HepG2 (cell line): Measurements from ENCODE around the gene ZNF567. TPM values are rescaled to one million over a fixed set of nuclear protein-coding genes. Genes with fewer than 3 reads are reported as not detected.

Experiments
- AFF4 ChIP-seq: sonication (generic); formaldehyde crosslinking; IDR thresholded peaks from 2 replicates; pipeline ENCODE4 v1.4.0; 2020; ENCODE audit warnings: missing genetic modification reagents
- AKNA ChIP-seq: sonication (generic); formaldehyde crosslinking; IDR thresholded peaks from 2 replicates; pipeline ENCODE4 v1.4.0; 2020; ENCODE audit warnings: missing genetic modification reagents, borderline replicate concordance
- DPF2 ChIP-seq: sonication (generic); formaldehyde crosslinking; IDR thresholded peaks from 2 replicates; pipeline ENCODE4 v1.4.0; 2020; ENCODE audit warnings: mild to moderate bottlenecking, low read depth, missing genetic modification reagents, borderline replicate concordance
- E2F5 ChIP-seq: sonication (generic); formaldehyde crosslinking; conservative IDR thresholded peaks from 2 replicates; pipeline ENCODE4 v1.4.0; 2020; ENCODE audit warnings: missing genetic modification reagents
- EHMT2 ChIP-seq: fragments of 200-600 bp; sonication (generic); IDR thresholded peaks from 2 replicates; pipeline ENCODE4 v1.7.0; 2017; ENCODE audit warnings: antibody characterized with exemption, low read depth, low read length, borderline replicate concordance
- FOXJ3 ChIP-seq: sonication (generic); formaldehyde crosslinking; IDR thresholded peaks from 2 replicates; pipeline ENCODE4 v1.4.0; 2020; ENCODE audit warnings: missing genetic modification reagents, mild to moderate bottlenecking, borderline replicate concordance
- SYNCRIP ChIP-seq: fragments of 200-400 bp; formaldehyde crosslinking; IDR thresholded peaks from 2 replicates; pipeline ENCODE4 v1.6.1; 2018; ENCODE audit warnings: mild to moderate bottlenecking, low read depth, low read length; ENCODE audit not compliant: insufficient read depth
- ZNF124 ChIP-seq: sonication (generic); formaldehyde crosslinking; IDR thresholded peaks from 2 replicates; pipeline ENCODE4 v1.4.0; 2020; ENCODE audit warnings: missing genetic modification reagents
- ZNF24 ChIP-seq: fragments of 450-650 bp; IDR thresholded peaks from 2 replicates; pipeline ENCODE4 v1.6.1; 2017; ENCODE audit warnings: antibody characterized with exemption, mild to moderate bottlenecking
- ZNF354B ChIP-seq: sonication (generic); formaldehyde crosslinking; IDR thresholded peaks from 2 replicates; pipeline ENCODE4 v1.8.0; 2022; ENCODE audit warnings: mild to moderate bottlenecking, missing genetic modification reagents
- ZNF552 ChIP-seq: sonication (generic); formaldehyde crosslinking; IDR thresholded peaks from 2 replicates; pipeline ENCODE4 v1.9.0; 2022; ENCODE audit warnings: missing genetic modification reagents, mild to moderate bottlenecking, borderline replicate concordance
- ZNF558 ChIP-seq: sonication (generic); formaldehyde crosslinking; IDR thresholded peaks from 2 replicates; pipeline ENCODE4 v1.9.0; 2022; ENCODE audit warnings: mild to moderate bottlenecking, missing genetic modification reagents, borderline replicate concordance
- ZNF567 ChIP-seq: sonication (generic); formaldehyde crosslinking; IDR thresholded peaks from 2 replicates; pipeline ENCODE4 v1.8.1; 2023; ENCODE audit warnings: mild to moderate bottlenecking, missing genetic modification reagents, borderline replicate concordance
- ZNF589 ChIP-seq: sonication (generic); formaldehyde crosslinking; conservative IDR thresholded peaks from 2 replicates; pipeline ENCODE4 v1.8.0; 2022; ENCODE audit warnings: mild to moderate bottlenecking, moderate library complexity, missing genetic modification reagents
- ZNF691 ChIP-seq: sonication (generic); formaldehyde crosslinking; IDR thresholded peaks from 2 replicates; pipeline ENCODE4 v1.4.0; 2020; ENCODE audit warnings: missing genetic modification reagents, low read depth, mild to moderate bottlenecking, borderline replicate concordance
- ZNF781 ChIP-seq: sonication (generic); formaldehyde crosslinking; IDR thresholded peaks from 2 replicates; pipeline ENCODE4 v1.5.1; 2020; ENCODE audit warnings: borderline replicate concordance, mild to moderate bottlenecking, missing genetic modification reagents; ENCODE audit errors: not compliant biosample characterization
- polyA plus RNA-seq, 8 experiments: library from polyadenylated mRNA; depleted of rRNA in 3 of 8; stranded (reverse) in 7 of 8; unstranded in 1 of 8; fragments of >200 nt; fragmentation: Illumina TruSeq in 4 of 8; extraction: Trizol in 4 of 8; gene quantifications; 2 replicates each; pipeline versions ENCODE4 v1.2.1 to v1.2.3, GENCODE V29; 2011 to 2016; ENCODE audit warnings: low read depth in 4 of 8, missing spikeins in 1 of 8, mixed read lengths in 1 of 8; ENCODE audit not compliant: insufficient read depth in 1 of 8
- total RNA-seq, 5 experiments: library from RNA; depleted of rRNA; stranded (reverse); fragments of >200 nt; fragmentation: Illumina TruSeq; extraction: Trizol; gene quantifications; 2 replicates each; pipeline ENCODE4 v1.2.3, GENCODE V29; 2016; ENCODE audit warnings: low read depth in 1 of 5

The ZNF567 gene
- total and polyA plus RNA-seq, 2 of the 13 experiments (the other 11 are each of a cell fraction or from before 2014, with no cell fraction given): 3.1 to 6.8 TPM

- TF ChIP-seq EHMT2 (no peak), DPF2 (CRISPR knock-in tag) (no peak), AFF4 (CRISPR knock-in tag) (no peak), ZNF558 (CRISPR knock-in tag) (0 out of 2 replicates have a peak, but pooled peaks have one; percentile 75), ZNF781 (CRISPR knock-in tag) (peak; percentile 62), ZNF124 (CRISPR knock-in tag) (peak; percentile 73; the same call in 1 of the 2 replicates), ZNF552 (no peak), ZNF589 (0 out of 2 replicates have a peak, but pooled peaks have one; percentile 66), AKNA (CRISPR knock-in tag) (0 out of 2 replicates have a peak, but pooled peaks have one; percentile 25), ZNF691 (CRISPR knock-in tag) (no peak; the same call in 1 of the 2 replicates), ZNF567 (0 out of 2 replicates have a peak, but pooled peaks have one; percentile 64), E2F5 (CRISPR knock-in tag) (no peak), ZNF24 (no peak), SYNCRIP (no peak), FOXJ3 (CRISPR knock-in tag) (peak; percentile 46; the same call in 1 of the 2 replicates), ZNF354B (CRISPR knock-in tag) (0 out of 2 replicates have a peak, but pooled peaks have one; percentile 70)
These were observed at the start of gene ZNF567 (continued) for GRCh38 chr19:36687214-36688056.
